Measurements from ENCODE around the gene OTOP1.
"Not testable (repeated sequence)": the region's sequence is repeated elsewhere in the genome, so short reads cannot be mapped to it uniquely, and the experiment has no call there.

OTOP1 gene

GRCh38 chr4:4141186-4141585, 85.5 kb downstream of the OTOP1 start:
- not testable (repeated sequence) for H3K79me1 ChIP-seq (ENCODE audit: low read length); H2BK5ac ChIP-seq (ENCODE audit: low read length); H3K4me2 ChIP-seq (ENCODE audit: low read length); H3K56ac ChIP-seq (ENCODE audit: low read length); H4K8ac ChIP-seq (ENCODE audit: low read depth, low read length); H3K79me2 ChIP-seq (ENCODE audit: control insufficient read depth, insufficient read depth, low read length); H3K18ac ChIP-seq (ENCODE audit: low read length); H4K5ac ChIP-seq (ENCODE audit: low read length); H3K27ac ChIP-seq (ENCODE audit: low read depth, low read length); H3K36me3 ChIP-seq (ENCODE audit: control insufficient read depth, insufficient read depth, low read length); H3K27me3 ChIP-seq (ENCODE audit: insufficient read depth, low read length, poor library complexity); DNase-seq; H3K23ac ChIP-seq (ENCODE audit: low read length); H3K4ac ChIP-seq (ENCODE audit: low read depth, low read length); H2BK15ac ChIP-seq (replicated peaks; ENCODE audit: low read depth); H3K4me3 ChIP-seq (ENCODE audit: low read length); H2AK5ac ChIP-seq (ENCODE audit: low read length); H3K4me1 ChIP-seq (ENCODE audit: control insufficient read depth, low read depth, low read length); H3K9ac ChIP-seq (ENCODE audit: low read length); H2BK120ac ChIP-seq (ENCODE audit: low read depth, low read length)
- no CpG with 5 or more reads among the region's 11 CpGs for WGBS (ENCODE audit: extremely low coverage, insufficient coverage, low lambda C conversion rate)
